ENCODE results near the gene MRPL18. TPM values are rescaled to one million over a fixed set of nuclear protein-coding genes. Genes with fewer than 3 reads are reported as not detected.

Gene MRPL18
- total and polyA plus RNA-seq, 9 of the 15 experiments (the other 6 are each of a cell fraction or from before 2014, with no cell fraction given), result 149 to 456 (median 196) TPM

- TF ChIP-seq, protein P1, sequence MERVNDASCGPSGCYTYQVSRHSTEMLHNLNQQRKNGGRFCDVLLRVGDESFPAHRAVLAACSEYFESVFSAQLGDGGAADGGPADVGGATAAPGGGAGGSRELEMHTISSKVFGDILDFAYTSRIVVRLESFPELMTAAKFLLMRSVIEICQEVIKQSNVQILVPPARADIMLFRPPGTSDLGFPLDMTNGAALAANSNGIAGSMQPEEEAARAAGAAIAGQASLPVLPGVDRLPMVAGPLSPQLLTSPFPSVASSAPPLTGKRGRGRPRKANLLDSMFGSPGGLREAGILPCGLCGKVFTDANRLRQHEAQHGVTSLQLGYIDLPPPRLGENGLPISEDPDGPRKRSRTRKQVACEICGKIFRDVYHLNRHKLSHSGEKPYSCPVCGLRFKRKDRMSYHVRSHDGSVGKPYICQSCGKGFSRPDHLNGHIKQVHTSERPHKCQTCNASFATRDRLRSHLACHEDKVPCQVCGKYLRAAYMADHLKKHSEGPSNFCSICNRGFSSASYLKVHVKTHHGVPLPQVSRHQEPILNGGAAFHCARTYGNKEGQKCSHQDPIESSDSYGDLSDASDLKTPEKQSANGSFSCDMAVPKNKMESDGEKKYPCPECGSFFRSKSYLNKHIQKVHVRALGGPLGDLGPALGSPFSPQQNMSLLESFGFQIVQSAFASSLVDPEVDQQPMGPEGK (CRISPR knock-in tag; IDR thresholded peaks at IDR 0.05; ENCODE audit: borderline replicate concordance), result no peak
- TF ChIP-seq ZNF232 (CRISPR knock-in tag; IDR thresholded peaks at IDR 0.05) (no peak), GABPB1 (CRISPR knock-in tag; IDR thresholded peaks at IDR 0.05) (peak; percentile 78), NR4A1 (CRISPR knock-in tag; IDR thresholded peaks at IDR 0.05) (no peak; the same call in 1 of the 2 replicates), NR4A1 (tag; IDR thresholded peaks at IDR 0.05) (no peak), HNRNPLL (IDR thresholded peaks at IDR 0.05; ENCODE audit: low read depth, low read length, poor library complexity, severe bottlenecking) (peak; percentile 86), TRIM24 (IDR thresholded peaks at IDR 0.05) (no peak), ZNF24 (IDR thresholded peaks at IDR 0.05) (no peak), SREBF1 (IDR thresholded peaks at IDR 0.05; ENCODE audit: borderline replicate concordance, low read depth, low read length) (peak; percentile 60; the same call in 1 of the 2 replicates), NCOA2 (IDR thresholded peaks at IDR 0.05; ENCODE audit: partially characterized antibody in 2 of 2) (no peak), ZNF586 (CRISPR knock-in tag; conservative IDR thresholded peaks at IDR 0.05) (no peak), CBFB (CRISPR knock-in tag; IDR thresholded peaks at IDR 0.05) (0 out of 2 replicates have a peak, but pooled peaks have one; percentile 33), HMGN3 (IDR thresholded peaks at IDR 0.05; ENCODE audit: borderline replicate concordance, extremely low read depth, insufficient read length, low read depth, low read length) (peak; percentile 68), SFPQ (IDR thresholded peaks at IDR 0.05; ENCODE audit: low read depth, low read length) (no peak), TGIF2 (CRISPR knock-in tag; IDR thresholded peaks at IDR 0.05) (no peak), ESRRA (IDR thresholded peaks at IDR 0.05; ENCODE audit: borderline replicate concordance, low read depth) (0 out of 2 replicates have a peak, but pooled peaks have one; percentile 31), CTBP1 (IDR thresholded peaks at IDR 0.05; ENCODE audit: borderline replicate concordance) (peak; percentile 83), JUND (IDR thresholded peaks at IDR 0.05; ENCODE audit: borderline replicate concordance, low read depth, low read length) (0 out of 2 replicates have a peak, but pooled peaks have one; percentile 1), JUND (tag; IDR thresholded peaks at IDR 0.05; ENCODE audit: borderline replicate concordance, low read depth, low read length) (peak; percentile 24; the same call in 1 of the 3 replicates), POLR2H (tag; IDR thresholded peaks at IDR 0.05; ENCODE audit: low read depth) (no peak), ZNF253 (CRISPR knock-in tag; conservative IDR thresholded peaks at IDR 0.05) (no peak), ZNF644 (tag; IDR thresholded peaks at IDR 0.05; ENCODE audit: low read depth) (no peak), MTA3 (IDR thresholded peaks at IDR 0.05; ENCODE audit: borderline replicate concordance) (peak; percentile 63), ZBED1 (IDR thresholded peaks at IDR 0.05) (no peak), SRSF9 (IDR thresholded peaks at IDR 0.05; ENCODE audit: borderline replicate concordance, low read depth, low read length) (no peak), RBM25 (IDR thresholded peaks at IDR 0.05; ENCODE audit: low read depth, low read length, severe bottlenecking) (peak; percentile 93)
These were observed 28.2 kb upstream of the MRPL18 start, which contains the start of gene ACAT2 (continued) for GRCh38 chr6:159761873-159762680.

Data from K562 (cell line).